ENCODE data around the gene BUD13.
"Not testable (repeated sequence)": the region's sequence is repeated elsewhere in the genome, so short reads cannot be mapped to it uniquely, and the experiment has no call there.

Gene BUD13

GRCh38 chr11:116772443-116773202, at the start of gene BUD13:
Gene BUD13, minus strand, starts transcription at chr11:116772987. Its CDS starts 23 bp downstream, at chr11:116772964.
- peak; percentile 92 for DNase-seq

GRCh38 chr11:116822575-116822974, 49.8 kb upstream of the BUD13 start:
- no peak for DNase-seq

GRCh38 chr11:116821050-116821918, 48.5 kb upstream of the BUD13 start:
- DNase-seq, result no peak

GRCh38 chr11:116819049-116819448, 46.3 kb upstream of the BUD13 start:
- DNase-seq, result no peak

- no peak for DNase-seq
Observed at GRCh38 chr11:116814502-116814901, 41.7 kb upstream of the BUD13 start.

- DNase-seq, result no peak
Observed at GRCh38 chr11:116813781-116814471, 41.1 kb upstream of the BUD13 start.

- no peak for DNase-seq
Observed at GRCh38 chr11:116813170-116813569, 40.4 kb upstream of the BUD13 start.

- no peak for DNase-seq
Observed at GRCh38 chr11:116812109-116812508, 39.3 kb upstream of the BUD13 start.

GRCh38 chr11:116811194-116811593, 38.4 kb upstream of the BUD13 start:
- no peak for DNase-seq

- DNase-seq, result no peak
Observed at GRCh38 chr11:116808262-116809175, 35.7 kb upstream of the BUD13 start.

- DNase-seq, result no peak
Observed at GRCh38 chr11:116807601-116808261, 34.9 kb upstream of the BUD13 start.

- no peak for DNase-seq
Observed at GRCh38 chr11:116804001-116804400, 31.2 kb upstream of the BUD13 start.

- not testable (repeated sequence) for DNase-seq
Observed at GRCh38 chr11:116801662-116802061, 28.9 kb upstream of the BUD13 start.

GRCh38 chr11:116800610-116801009, 27.8 kb upstream of the BUD13 start:
- no peak for DNase-seq

- no peak for DNase-seq
Observed at GRCh38 chr11:116798368-116798767, 25.6 kb upstream of the BUD13 start.

GRCh38 chr11:116797816-116798215, 25.0 kb upstream of the BUD13 start:
- DNase-seq, result no peak

- no peak for DNase-seq
Observed at GRCh38 chr11:116796548-116796947, 23.8 kb upstream of the BUD13 start.

- no peak for DNase-seq
Observed at GRCh38 chr11:116794851-116795250, 22.1 kb upstream of the BUD13 start.

- DNase-seq, result no peak
Observed at GRCh38 chr11:116793772-116794097, 20.9 kb upstream of the BUD13 start.

- DNase-seq, result no peak
Observed at GRCh38 chr11:116792869-116793771, 20.3 kb upstream of the BUD13 start.
